GM21576 (cell line): ENCODE data around the gene DENND6B.
"Not testable (repeated sequence)": the region's sequence is repeated elsewhere in the genome, so short reads cannot be mapped to it uniquely, and the experiment has no call there.

Experiments
- ATAC-seq: cut with Tn5 transposase; IDR thresholded peaks from one replicate; pipeline ENCODE4 v1.9.1; 2021; ENCODE audit warnings: mild to moderate bottlenecking, moderate library complexity; ENCODE audit not compliant: unreplicated experiment

Gene DENND6B, protein sequence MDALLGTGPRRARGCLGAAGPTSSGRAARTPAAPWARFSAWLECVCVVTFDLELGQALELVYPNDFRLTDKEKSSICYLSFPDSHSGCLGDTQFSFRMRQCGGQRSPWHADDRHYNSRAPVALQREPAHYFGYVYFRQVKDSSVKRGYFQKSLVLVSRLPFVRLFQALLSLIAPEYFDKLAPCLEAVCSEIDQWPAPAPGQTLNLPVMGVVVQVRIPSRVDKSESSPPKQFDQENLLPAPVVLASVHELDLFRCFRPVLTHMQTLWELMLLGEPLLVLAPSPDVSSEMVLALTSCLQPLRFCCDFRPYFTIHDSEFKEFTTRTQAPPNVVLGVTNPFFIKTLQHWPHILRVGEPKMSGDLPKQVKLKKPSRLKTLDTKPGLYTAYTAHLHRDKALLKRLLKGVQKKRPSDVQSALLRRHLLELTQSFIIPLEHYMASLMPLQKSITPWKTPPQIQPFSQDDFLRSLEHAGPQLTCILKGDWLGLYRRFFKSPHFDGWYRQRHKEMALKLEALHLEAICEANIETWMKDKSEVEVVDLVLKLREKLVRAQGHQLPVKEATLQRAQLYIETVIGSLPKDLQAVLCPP

DNA sequence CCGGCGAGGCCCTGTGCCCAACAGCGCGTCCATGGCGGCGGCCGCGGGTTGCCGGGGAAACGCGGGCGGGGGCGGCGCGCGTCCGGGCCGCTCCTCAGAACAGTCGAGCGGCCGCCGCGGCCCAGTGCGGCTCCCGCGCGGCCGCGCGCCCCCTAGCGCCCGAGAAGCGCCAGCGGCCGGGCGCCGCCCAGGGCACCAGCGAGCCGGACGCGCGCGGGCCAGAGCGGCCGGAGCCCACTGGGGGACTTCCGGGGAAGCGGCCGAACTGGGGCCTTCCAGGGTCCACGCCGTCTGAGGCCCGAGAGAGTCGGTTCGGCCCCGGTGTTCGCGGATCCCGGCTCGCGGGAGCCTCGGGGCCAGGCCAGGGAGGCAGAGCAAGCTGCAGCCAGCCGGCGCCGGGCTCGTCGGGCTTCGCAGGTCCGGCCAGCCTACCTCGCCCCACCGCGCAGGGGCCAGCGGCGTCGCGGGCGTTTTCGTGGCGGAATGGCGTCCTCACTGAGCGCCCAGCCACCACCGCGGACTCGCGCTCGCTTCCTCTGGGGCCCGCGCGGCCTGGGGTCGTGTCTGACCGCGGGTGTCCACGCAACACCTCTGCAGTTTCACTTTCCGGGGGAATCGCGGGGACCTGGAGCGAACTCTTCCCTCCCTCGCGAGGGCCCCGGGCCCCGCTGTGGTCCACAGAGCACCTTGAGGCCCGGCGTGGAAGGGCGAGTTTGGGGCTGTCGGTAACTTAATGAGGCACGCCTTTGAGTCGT, at the start of gene DENND6B:
TSS of gene DENND6B (minus strand) at position 57 of the 755 bp plus-strand sequence. CDS start at position 33, 24 bp downstream.
- peak; percentile 56 for ATAC-seq

- ATAC-seq: no peak
Observed at GRCh38 chr22:50376085-50376651, 49.4 kb upstream of the DENND6B start.

DNA sequence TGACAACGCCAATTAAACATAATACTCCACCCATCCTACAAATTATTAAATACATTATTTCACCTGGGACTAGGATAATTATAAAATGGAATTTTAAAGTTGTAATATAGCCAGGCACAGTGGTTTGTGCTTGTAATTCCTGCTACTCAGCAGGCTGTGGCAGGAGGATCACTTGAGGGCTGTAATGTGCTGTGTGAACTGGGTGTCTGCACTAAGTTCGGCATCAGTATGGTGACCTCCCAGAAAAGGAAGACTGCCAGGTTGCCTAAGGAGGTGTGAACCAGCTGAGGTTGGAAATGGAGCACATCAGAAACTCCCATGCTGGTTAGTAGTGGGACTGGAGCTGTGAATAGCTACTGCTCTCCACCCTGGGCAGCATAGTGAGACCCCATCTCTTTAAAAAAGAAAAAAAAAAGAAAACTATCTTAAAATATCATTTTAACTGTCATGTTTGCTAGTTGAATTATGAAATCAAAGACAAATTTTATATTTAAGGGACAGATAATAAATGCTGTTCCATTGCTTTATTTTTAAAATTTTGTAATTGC, 44.4 kb upstream of the DENND6B start:
- no peak for ATAC-seq

DNA sequence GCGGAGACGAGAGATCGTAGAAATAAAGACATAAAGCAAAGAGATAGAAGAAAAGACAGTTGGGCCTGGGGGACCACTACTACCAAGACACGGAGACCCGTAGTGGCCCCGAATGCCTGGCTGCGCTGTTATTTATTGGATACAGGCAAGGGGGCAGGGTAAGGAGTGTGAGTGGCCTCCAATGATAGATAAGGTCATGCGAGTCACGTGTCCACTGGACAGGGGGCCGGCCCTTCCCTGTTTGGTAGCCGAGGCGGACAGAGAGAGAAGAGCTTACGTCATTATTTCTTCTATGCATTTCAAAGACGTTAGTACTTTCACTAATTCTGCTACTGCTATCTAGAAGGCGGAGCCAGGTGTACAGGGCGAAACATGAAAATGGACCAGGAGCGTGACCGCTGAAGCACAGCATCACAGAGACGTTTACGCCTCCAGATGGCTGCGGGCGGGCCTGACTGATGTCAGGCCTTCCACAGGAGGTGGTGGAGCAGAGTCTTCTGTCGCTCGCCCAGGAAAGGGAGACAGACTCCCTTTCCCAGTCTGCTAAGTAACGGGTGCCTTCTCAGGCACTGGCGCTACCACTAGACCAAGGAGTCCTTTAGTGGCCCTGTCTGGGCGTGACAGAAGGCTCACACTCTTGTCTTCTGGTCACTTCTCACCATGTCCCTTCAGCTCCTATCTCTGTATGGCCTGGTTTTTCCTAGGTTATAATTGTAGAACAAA, 41.1 kb upstream of the DENND6B start:
- ATAC-seq: no peak

DNA sequence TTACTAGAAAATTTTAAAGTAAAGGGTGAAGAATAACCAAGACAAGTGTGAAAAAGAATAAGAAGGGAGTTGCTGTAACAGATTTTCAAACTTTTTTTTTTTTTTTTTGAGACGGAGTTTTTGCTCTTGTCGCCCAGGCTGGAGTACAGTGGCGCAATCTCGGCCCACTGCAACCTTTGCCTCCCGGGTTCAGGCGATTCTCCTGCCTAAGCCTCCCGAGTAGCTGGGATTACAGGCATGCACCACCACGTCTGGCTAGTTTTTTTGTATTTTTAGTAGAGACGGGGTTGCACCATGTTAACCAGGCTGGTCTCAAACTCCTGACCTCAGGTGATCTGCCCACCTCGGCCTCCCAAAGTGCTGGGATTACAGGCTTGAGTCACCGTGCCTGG, 37.0 kb upstream of the DENND6B start:
- ATAC-seq: not testable (repeated sequence)

DNA sequence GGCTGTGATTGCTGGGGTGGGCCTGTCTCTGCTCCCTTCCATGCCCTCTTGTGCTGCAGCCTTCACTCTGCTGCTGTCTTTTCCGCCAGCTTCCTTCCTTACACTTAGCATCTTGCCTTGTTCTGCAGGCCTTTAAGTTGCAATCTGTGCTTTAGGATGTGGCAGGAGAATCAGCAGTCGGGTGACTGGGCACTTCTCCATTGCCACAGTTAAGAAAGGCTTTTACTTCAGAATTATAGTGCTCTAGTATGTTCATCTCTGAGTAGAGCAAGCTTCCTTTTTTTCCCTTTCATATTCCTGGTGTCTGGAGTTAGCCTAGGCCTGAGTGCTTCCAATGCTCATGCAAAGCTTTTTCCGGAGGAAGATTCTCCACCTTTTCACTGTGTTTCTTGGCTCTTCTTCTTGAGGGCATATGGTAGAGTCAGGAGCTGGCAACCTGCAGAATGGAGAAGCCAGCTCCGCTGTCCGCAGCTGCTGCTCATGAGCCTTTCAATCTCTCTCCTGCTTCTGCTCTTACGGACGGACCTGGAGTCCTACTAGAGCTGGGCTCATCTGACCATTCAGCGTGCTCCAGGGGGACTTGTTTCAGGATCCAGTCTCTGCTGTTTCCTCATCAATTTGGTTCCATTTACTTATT, 36.5 kb upstream of the DENND6B start:
- ATAC-seq: no peak

DNA sequence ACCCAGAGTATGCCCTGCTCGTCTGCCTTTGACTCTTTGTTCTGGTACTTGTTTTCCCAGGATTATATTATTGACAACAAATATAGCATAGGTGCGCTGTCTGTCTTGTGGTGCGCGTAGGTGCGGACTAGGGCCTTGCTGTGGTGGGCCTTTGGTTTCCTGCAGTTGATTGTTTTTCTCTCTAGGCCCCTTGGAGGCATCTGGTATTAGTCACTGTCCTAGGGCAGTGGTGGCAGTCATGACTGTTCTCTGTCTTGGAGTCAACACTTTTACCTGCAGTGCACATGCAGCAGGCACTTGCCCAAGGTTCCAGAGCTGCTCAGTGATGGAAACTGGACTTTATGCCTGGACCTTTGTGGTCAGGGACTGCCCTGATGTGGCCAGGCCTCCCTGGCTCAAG, 34.9 kb upstream of the DENND6B start:
- no peak for ATAC-seq

GRCh38 chr22:50361222-50361621, 34.4 kb upstream of the DENND6B start:
- ATAC-seq: no peak

GRCh38 chr22:50360578-50360977, 33.8 kb upstream of the DENND6B start:
- ATAC-seq: no peak

GRCh38 chr22:50357756-50358155, 30.9 kb upstream of the DENND6B start:
- ATAC-seq: no peak

DNA sequence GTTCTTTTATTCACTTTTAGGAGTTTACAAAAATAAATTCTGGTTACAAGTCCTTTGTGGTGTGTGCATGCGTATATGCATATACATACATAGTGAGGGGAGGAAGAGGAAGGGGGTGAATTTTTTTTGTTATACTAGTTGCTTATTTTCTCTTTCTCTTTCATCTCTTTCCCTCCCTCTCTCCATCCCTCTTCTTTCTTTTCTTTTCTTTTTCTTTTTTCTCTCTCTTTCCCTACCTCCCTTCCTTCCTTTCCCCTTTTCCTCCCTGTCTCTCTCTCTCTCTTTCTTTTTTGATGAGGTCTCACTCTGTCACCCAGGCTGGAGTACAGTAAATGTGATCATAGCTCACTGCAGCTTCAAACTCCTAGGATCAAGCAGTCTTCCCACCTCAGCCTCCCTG, 30.4 kb upstream of the DENND6B start:
- no peak for ATAC-seq

GRCh38 chr22:50356186-50356585, 29.4 kb upstream of the DENND6B start:
- no peak for ATAC-seq

- ATAC-seq: no peak
Observed at GRCh38 chr22:50348058-50348457, 21.2 kb upstream of the DENND6B start.

DNA sequence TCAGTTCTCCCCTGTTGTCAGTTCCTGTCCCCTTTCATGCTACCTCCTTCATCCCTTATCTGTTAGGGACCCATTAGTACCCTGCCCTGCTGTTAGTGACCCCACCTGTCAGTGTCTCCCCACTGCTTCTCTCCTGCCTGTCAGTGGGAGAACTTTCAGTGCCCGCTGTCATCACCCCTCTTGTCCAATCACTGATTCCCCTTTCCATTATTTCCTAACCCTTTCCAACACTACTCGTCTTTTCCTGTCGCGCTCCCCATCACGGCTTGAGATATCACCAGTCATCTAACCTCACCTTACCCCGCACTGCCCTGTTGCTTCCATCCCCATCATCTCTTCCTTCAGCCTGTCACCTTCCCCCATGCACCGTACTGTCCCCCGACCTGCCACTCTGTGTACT, 20.3 kb upstream of the DENND6B start:
- ATAC-seq: no peak

DNA sequence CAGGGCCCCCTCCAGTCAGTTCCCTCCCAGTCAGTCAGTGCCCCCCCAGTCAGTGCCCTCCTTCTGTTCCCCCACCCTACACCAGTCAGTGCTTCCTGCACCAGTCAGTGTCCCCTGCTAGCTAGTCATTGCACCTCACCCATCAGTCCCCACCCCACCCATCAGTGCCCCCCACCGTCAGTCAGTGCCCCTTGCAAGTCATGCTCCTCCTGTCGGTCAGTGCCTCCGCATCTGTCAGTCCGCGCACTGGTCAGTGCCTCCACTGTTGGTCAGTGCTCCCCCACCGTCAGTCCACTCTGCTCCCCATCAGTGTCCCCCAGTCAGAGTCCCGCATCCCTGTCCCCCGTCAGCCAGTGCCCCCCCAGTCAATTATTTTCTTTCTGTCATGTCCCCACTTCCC, 19.7 kb upstream of the DENND6B start:
- no peak for ATAC-seq

- ATAC-seq: no peak
Observed at GRCh38 chr22:50343541-50343935, 16.7 kb upstream of the DENND6B start.

GRCh38 chr22:50342651-50343540, 16.1 kb upstream of the DENND6B start, which contains the start of gene PPP6R2:
Gene PPP6R2, plus strand, starts transcription at chr22:50343327. Its CDS starts 50,582 bp downstream, at chr22:50393909.
- peak; percentile 50 for ATAC-seq

GRCh38 chr22:50341977-50342650, 15.3 kb upstream of the DENND6B start:
- peak; percentile 44 for ATAC-seq
